ENCODE results near the gene WHAMM.
A peak's percentile ranks its signal among the peaks of the same experiment; 100 is the strongest.

The WHAMM gene

GRCh38 chr15:82846621-82847020 lies 37.2 kb downstream of the WHAMM start:
- TF ChIP-seq CTCF (conservative IDR thresholded peaks at IDR 0.05; ENCODE audit: control insufficient read depth, insufficient read depth, low read depth, low read length) = no peak
- no peak for DNase-seq (ENCODE audit: low read depth)
- H3K4me3 ChIP-seq (ENCODE audit: control insufficient read depth, low read depth, low read length) = no peak overlapping the region

- DNase-seq (ENCODE audit: low read depth) = no peak
- no peak for TF ChIP-seq CTCF (conservative IDR thresholded peaks at IDR 0.05; ENCODE audit: control insufficient read depth, insufficient read depth, low read depth, low read length)
- no peak overlapping the region for H3K4me3 ChIP-seq (ENCODE audit: control insufficient read depth, low read depth, low read length)
Observed at GRCh38 chr15:82847703-82848102, 38.3 kb downstream of the WHAMM start.

DNA sequence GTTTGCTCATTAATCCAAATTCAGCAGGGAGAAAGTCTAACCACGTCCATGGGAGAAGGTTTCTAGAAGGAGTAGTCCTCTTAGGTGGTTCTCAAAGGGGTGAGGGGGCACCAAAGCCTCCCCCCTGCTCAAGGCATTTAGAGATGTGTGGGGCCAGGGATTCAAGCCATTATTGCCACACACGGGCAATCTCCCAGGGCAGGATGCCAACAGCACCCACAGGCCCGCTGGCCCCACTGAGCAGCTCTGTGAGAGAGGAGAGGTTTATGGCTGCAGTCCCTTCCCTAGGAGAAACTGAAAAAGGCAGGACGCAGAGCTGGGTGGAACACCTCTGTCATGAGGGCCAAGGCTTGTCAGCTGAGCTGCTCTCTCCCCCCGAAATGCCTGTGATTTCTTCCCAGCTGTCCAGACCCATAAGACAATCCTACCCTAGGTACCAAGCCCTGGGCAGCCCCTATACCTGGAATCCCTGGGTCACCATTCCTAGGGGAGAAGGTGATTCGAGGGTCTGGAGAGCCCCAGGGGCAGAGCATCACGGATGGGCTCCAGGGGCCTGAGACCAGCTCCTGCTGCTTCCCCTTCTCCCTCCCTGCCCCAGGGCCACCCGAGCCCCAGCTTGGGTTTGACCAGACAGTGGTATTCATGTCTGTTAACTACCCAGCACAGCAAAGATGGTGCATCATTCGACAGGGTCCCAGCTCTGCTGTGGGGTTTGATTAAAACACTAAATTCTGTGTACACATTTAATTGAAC lies 39.0 kb downstream of the WHAMM start:
- DNase-seq (ENCODE audit: low read depth) = no peak
- no peak overlapping the region for H3K4me3 ChIP-seq (ENCODE audit: control insufficient read depth, low read depth, low read length)
- TF ChIP-seq CTCF (conservative IDR thresholded peaks at IDR 0.05; ENCODE audit: control insufficient read depth, insufficient read depth, low read depth, low read length) = no peak

- H3K4me3 ChIP-seq (ENCODE audit: control insufficient read depth, low read depth, low read length) = no peak overlapping the region
- DNase-seq (ENCODE audit: low read depth) = peak; percentile 86
- TF ChIP-seq CTCF (conservative IDR thresholded peaks at IDR 0.05; ENCODE audit: control insufficient read depth, insufficient read depth, low read depth, low read length) = peak; percentile 82
Observed at GRCh38 chr15:82849556-82850512, 40.4 kb downstream of the WHAMM start.

DNA sequence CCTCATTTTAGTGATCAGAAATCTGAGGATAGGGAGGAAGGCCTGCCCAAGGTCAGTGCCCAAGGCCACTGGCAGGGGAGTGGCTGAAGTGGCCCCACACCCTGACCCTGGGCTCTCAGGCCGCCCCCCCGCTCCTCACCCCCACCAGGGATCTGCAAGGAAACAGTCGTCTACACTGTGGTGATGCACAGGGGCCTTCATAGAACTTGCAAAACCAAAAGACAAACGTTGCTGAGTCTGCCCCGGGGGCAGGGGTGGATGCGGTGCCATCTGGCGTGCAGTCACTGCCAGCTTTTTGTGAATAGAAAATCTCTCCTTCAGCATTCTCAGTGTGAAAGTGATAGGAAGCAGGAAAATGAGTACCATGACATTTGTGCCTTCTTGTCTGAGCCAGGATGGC lies 41.3 kb downstream of the WHAMM start:
- TF ChIP-seq CTCF (conservative IDR thresholded peaks at IDR 0.05; ENCODE audit: control insufficient read depth, insufficient read depth, low read depth, low read length) = no peak
- no peak for DNase-seq (ENCODE audit: low read depth)
- H3K4me3 ChIP-seq (ENCODE audit: control insufficient read depth, low read depth, low read length) = no peak overlapping the region

- H3K4me3 ChIP-seq (ENCODE audit: control insufficient read depth, low read depth, low read length) = no peak overlapping the region
- DNase-seq (ENCODE audit: low read depth) = no peak
- no peak for TF ChIP-seq CTCF (conservative IDR thresholded peaks at IDR 0.05; ENCODE audit: control insufficient read depth, insufficient read depth, low read depth, low read length)
Observed at GRCh38 chr15:82851306-82851850, 42.0 kb downstream of the WHAMM start.

Measured in fibroblast of mammary gland (primary cell).